Left colon (tissue), 2 donors: Measurements from ENCODE around the gene LMO1. TPM values are rescaled to one million over a fixed set of nuclear protein-coding genes. Genes with fewer than 3 reads are reported as not detected.

Source experiments
- ATAC-seq: fragments of 200-7000 bp; cut with Tn5 transposase; one replicate; pipeline ENCODE4 v1.9.1; 2020; ENCODE audit warnings: mild to moderate bottlenecking, moderate library complexity
- DNase-seq, 2 donors: peaks; one replicate each; pipeline ENCODE4 v3.0.0-alpha.2; 2020
- intact Hi-C, 2 donors: fragments of 100-400 bp; cut with DNase I in 1 of 2; cut with micrococcal nuclease in 1 of 2; formaldehyde crosslinking; loops; one replicate each; pipeline versions ENCODE4 v1.11.2 to v1.14.0; 2022; cut with DNase I, micrococcal nuclease
- total RNA-seq, 2 donors: library from RNA; stranded (reverse); fragmentation: NEBNext Ultra II Directional; extraction: Animal tissue kit (Norgen Biotek cat#: 25700); gene quantifications; one replicate each; pipeline ENCODE4 v1.2.1, GENCODE V29; 2021
- donor health status: DM: no; HTN: no; CAD: no.
- donor health status: DM: yes; HTN: yes; CAD: no.

The LMO1 gene
- total RNA-seq, 2 donors from 2014 or later = not detected

- intact Hi-C loops = no loop called here
- DNase-seq = peak in 1 of 2 donors; percentile 10
- no peak for ATAC-seq
Observed at GRCh38 chr11:8252388-8252787, 11.3 kb downstream of the LMO1 start.

- DNase-seq (peak in 1 of 2 donors; percentile 7), ATAC-seq (no peak)
- intact Hi-C loops = no loop called here
Observed at GRCh38 chr11:8251616-8252295, 11.9 kb downstream of the LMO1 start.

DNA sequence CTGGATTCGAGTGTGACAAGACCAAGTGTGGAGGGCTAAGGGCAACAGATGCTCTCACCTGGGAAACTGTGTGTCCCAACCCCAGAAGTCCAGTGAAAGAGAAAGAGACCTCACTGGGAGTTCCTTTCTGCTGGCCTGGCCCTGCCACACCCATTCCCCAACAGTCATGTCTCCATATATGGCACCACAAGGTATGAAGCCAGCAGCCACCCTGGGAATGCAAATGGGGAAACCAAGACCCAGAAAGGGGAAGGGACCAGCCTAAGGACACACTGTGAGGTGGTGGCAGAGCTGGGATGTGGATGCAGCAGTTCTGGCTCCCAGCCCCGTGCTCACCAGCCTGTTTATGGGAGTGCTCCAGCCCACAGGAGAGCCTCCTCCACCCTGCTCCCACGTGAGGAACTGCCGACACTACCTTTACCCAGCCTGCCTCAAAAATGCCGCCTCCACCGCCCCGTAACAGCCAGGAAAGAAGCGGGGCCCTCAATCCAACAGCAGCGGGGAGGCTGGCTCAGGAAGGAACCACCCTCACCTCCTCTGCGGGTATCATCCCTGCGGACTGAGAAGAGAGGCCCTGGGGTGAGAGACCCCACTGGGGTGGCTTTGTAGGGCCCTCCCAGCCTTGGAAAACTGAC is 12.6 kb downstream of the LMO1 start:
- intact Hi-C loops = no loop called here
- DNase-seq = peak in 1 of 2 donors; percentile 13
- no peak for ATAC-seq

DNA sequence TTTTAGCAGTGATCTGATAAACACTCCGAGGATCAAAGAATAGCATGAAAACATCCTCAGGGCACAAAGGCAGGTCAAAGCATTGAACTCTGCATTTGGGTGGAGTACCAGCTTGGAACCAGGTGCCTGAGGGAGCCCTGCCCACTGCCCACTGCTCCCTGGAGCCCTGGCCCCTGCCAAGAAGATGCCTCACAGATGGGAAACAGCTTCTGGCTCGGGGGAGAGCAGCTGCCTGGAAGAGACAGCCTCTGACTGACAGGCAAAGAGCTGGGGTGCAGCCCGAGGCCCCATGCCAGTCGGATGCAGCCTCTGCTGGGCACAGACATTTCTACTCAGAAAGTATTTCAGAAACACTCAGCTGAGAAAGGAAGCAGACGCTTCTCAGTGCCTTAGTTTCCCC is 13.2 kb downstream of the LMO1 start:
- ATAC-seq (no peak), DNase-seq (peak in 1 of 2 donors; percentile 0)
- intact Hi-C loops = no loop called here

- ATAC-seq (no peak), DNase-seq (peak in 1 of 2 donors; percentile 8)
- intact Hi-C loops = no loop called here
Observed at GRCh38 chr11:8249482-8249881, 14.2 kb downstream of the LMO1 start.

DNA sequence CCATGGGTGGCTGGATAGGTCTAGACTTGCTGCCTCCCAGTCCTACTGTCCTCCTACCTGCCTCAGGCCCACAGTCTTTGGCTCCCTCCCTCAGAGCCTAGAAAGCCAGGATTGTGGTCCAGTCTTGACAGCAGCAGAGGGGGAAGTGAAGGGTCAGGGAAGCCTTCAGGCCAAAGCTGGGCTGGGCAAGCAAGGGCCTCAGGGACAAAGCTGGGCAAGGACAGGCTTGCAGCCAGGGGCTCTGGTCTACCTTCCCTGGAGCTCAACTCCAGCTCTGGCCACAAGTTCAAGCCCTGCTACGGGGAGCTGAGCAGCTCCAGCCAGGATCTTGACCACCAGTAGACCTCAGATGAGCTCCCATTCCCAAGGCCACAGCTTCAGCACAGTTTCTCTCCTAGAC is 14.9 kb downstream of the LMO1 start:
- DNase-seq (no peak), ATAC-seq (no peak)
- intact Hi-C loops = no loop called here

GRCh38 chr11:8247312-8247711 is 16.4 kb downstream of the LMO1 start:
- ATAC-seq (peak; percentile 48), DNase-seq (peak in 1 of 2 donors; percentile 52)
- intact Hi-C loops = no loop called here

DNA sequence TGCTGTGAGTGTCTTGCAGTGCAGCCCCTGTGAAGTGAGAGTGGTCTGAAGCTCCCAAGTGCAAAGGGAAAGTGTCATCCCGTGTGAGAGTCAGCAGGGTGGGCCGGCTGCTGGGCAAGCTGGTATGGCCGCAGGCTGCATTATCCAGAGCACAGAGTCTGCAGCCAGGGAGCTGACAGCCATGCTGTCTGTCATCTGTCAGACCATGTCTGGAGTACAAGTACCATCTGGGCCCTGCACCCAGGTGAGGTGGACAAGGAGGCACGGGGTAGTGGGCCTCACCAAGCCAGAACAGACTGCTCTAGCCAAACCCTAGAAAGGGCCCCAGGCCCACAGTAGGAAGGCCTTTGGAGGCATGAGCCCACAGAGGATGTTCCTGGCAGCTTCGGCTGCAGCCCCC is 20.2 kb downstream of the LMO1 start:
- intact Hi-C loops = no loop called here
- no peak for ATAC-seq
- DNase-seq = no peak

- intact Hi-C loops = no loop called here
- ATAC-seq = no peak
- DNase-seq = no peak
Observed at GRCh38 chr11:8242499-8243280, 21.0 kb downstream of the LMO1 start.

DNA sequence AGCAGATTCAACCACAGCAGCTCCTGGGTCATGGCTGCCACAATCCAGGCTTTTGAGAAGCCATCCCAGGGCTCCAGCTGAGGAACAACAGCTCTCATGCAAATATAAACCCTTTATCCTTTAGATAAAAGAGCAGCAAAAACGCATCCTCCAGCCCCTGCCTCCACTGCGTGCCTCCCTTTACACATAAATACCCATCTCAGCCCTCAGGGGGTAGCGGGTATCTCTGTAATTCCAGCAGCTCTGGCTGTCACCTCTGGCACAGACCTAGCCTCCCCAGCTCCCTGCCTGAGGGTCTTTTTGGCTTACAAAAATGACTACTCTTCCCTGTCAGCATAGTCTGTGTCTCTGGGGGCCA is 21.6 kb downstream of the LMO1 start:
- DNase-seq = no peak
- no peak for ATAC-seq
- intact Hi-C loops = no loop called here

- intact Hi-C loops = no loop called here
- DNase-seq = no peak
- no peak for ATAC-seq
Observed at GRCh38 chr11:8241373-8242117, 22.1 kb downstream of the LMO1 start.

GRCh38 chr11:8239536-8240228 is 24.0 kb downstream of the LMO1 start:
- DNase-seq = no peak
- intact Hi-C loops = no loop called here
- ATAC-seq = no peak

- DNase-seq = no peak
- intact Hi-C loops = no loop called here
- no peak for ATAC-seq
Observed at GRCh38 chr11:8239040-8239439, 24.6 kb downstream of the LMO1 start.

DNA sequence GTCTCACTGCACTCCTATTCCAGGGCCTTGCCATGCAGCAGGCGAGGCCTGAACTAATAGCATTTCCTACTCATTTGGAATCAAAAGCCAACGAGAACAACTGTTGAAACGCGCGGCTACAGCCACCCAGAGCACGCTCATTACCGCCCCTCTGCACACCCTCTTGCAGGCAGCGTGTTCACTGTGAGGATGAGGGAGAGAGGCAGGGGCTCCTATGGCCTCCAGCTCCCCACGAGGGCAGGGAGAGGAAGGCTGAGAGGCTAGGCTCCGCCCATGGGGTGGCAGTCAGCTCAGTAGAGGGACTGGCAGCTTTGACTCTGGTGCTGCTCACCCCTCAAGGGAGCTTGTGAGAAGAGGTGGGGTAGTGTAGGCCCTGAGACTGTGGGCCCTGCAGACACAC is 26.2 kb downstream of the LMO1 start:
- intact Hi-C loops = no loop called here
- DNase-seq (no peak), ATAC-seq (no peak)

DNA sequence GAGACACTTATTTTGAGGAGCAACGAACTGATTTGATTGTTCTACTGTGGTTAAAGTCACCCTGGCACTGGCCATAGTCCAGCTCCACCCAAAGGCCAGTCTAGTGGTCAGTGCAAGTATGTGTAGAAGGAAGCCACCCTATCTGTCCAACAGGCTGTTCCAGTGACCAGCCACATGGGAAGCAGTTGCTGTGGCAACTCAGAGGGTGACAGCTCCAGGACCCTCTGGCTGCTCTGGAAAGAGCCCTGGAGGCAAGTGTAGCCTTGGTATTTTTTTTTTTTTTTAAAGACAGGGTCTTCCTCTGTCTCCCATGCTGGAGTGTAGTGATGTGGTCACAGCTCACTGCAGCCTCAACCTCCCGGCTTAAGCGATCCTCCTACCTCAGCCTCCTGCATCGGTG is 27.8 kb downstream of the LMO1 start:
- intact Hi-C loops = no loop called here
- ATAC-seq = no peak
- no peak for DNase-seq

- ATAC-seq (no peak), DNase-seq (no peak)
- intact Hi-C loops = no loop called here
Observed at GRCh38 chr11:8234910-8235309, 28.8 kb downstream of the LMO1 start.

GRCh38 chr11:8234425-8234821 is 29.3 kb downstream of the LMO1 start:
- ATAC-seq (peak; percentile 21), DNase-seq (no peak)
- intact Hi-C loops = no loop called here

- intact Hi-C loops = no loop called here
- ATAC-seq = no peak
- DNase-seq = no peak
Observed at GRCh38 chr11:8233691-8234424, 29.8 kb downstream of the LMO1 start.
